Gastrocnemius medialis (tissue), 4 donors: ENCODE measurements around the gene CDH1. TPM values are rescaled to one million over a fixed set of nuclear protein-coding genes. Genes with fewer than 3 reads are reported as not detected.
"Not testable (repeated sequence)": the region's sequence is repeated elsewhere in the genome, so short reads cannot be mapped to it uniquely, and the experiment has no call there.

ENCODE experiments used
- ATAC-seq, 2 donors: fragments of 150-250 bp; one replicate each; pipeline ENCODE4 v1.9.1; 2016
- DNase-seq, 2 donors: peaks; one replicate each; pipeline ENCODE4 v3.0.0-alpha.2; 2019
- H3K27ac ChIP-seq, 4 donors: fragments of 200-600 bp; sonication (generic); 1 replicate in 1 of 4; 2 replicates in 3 of 4; pipeline ENCODE4 v1.5.1; 2016 to 2018; ENCODE audit warnings: mild to moderate bottlenecking in 2 of 4, moderate library complexity in 1 of 4
- H3K27me3 ChIP-seq, 3 donors: fragments of 200-600 bp; sonication (generic) in 2 of 3; 1 replicate in 1 of 3; 2 replicates in 2 of 3; pipeline versions ENCODE4 v1.5.1 to v1.6.0; 2016 to 2019; ENCODE audit warnings: mild to moderate bottlenecking in 1 of 3, moderate library complexity in 1 of 3
- H3K36me3 ChIP-seq, 2 donors: fragments of 200-600 bp; sonication (generic) in 1 of 2; one replicate each; pipeline ENCODE4 v1.5.1; 2017 to 2018
- H3K4me1 ChIP-seq, 2 donors: fragments of 200-600 bp; sonication (generic) in 1 of 2; one replicate each; pipeline ENCODE4 v1.5.1; 2016 to 2017; ENCODE audit warnings: mild to moderate bottlenecking in 2 of 2
- H3K4me3 ChIP-seq, 4 donors: fragments of 200-600 bp; sonication (generic) in 3 of 4; 1 replicate in 1 of 4; 2 replicates in 3 of 4; pipeline ENCODE4 v1.5.1; 2016 to 2019; ENCODE audit warnings: mild to moderate bottlenecking in 2 of 4
- H3K9me3 ChIP-seq, 3 donors: fragments of 200-600 bp; sonication (generic) in 2 of 3; 1 replicate in 1 of 3; 2 replicates in 2 of 3; pipeline ENCODE4 v1.5.1; 2016 to 2019
- POLR2A ChIP-seq, 2 donors: fragments of 450-650 bp; IDR thresholded peaks; one replicate each; pipeline ENCODE4 v1.6.1; 2017; ENCODE audit warnings: antibody characterized with exemption in 2 of 2, mild to moderate bottlenecking in 2 of 2, moderate library complexity in 2 of 2
- in situ Hi-C, 4 donors: fragments of 200-750 bp; cut with MboI; loops; one replicate each; pipeline versions ENCODE4 v1.15.0 to v1.8.0; 2017; ENCODE audit warnings: low sequenced_read_pairs in 4 of 4
- intact Hi-C: fragments of 100-400 bp; cut with DNase I; formaldehyde crosslinking; loops from one replicate; pipeline ENCODE4 v1.15.1; 2023; ENCODE audit warnings: low total_unique reads
- total RNA-seq, 4 donors: library from RNA; depleted of rRNA; stranded (reverse); fragments of >200 nt; gene quantifications; one replicate each; pipeline versions ENCODE4 v1.1.0 to v1.2.3, GENCODE V29; 2016
- TF ChIP-seq, protein P1 (sequence below), 5 experiments: fragments of 450-650 bp in 3 of 5; fragments of 200-600 bp in 2 of 5; sonication (generic) in 2 of 5; IDR thresholded peaks in 4 of 5; conservative IDR thresholded peaks in 1 of 5; 1 replicate in 4 of 5; 2 replicates in 1 of 5; pipeline ENCODE4 v1.5.1; 2016 to 2019; ENCODE audit warnings: antibody characterized with exemption in 5 of 5, mild to moderate bottlenecking in 3 of 5, moderate library complexity in 3 of 5

CDH1 gene
- total RNA-seq, 4 donors from 2014 or later = 0.20 to 1.3 (median 0.20) TPM; not detected in 1

DNA sequence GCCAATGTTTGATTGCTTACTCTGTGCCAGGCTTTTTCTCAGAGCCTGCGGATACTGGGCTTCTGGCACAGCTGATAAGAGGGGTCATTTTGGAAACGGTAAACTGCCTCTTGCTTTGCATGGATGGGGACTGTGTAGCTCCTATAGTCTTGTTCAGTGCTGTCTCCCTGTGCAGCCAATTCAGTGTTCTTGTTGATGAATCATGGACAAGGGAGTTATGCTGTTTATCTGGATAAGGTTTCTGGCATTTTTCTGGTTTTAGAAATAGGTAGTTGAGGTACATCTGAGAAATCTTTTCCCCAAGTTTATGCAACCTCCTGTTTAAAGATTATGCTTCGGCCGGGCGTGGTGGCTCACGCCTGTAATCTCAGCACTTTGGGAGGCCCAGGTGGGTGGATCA is 89.6 kb downstream of the CDH1 start:
- ATAC-seq = no peak
- H3K27ac ChIP-seq = no peak overlapping the region
- no peak overlapping the region for H3K4me3 ChIP-seq
- H3K4me1 ChIP-seq = no peaks in the 10 kb centered on the region
- TF ChIP-seq, protein P1, sequence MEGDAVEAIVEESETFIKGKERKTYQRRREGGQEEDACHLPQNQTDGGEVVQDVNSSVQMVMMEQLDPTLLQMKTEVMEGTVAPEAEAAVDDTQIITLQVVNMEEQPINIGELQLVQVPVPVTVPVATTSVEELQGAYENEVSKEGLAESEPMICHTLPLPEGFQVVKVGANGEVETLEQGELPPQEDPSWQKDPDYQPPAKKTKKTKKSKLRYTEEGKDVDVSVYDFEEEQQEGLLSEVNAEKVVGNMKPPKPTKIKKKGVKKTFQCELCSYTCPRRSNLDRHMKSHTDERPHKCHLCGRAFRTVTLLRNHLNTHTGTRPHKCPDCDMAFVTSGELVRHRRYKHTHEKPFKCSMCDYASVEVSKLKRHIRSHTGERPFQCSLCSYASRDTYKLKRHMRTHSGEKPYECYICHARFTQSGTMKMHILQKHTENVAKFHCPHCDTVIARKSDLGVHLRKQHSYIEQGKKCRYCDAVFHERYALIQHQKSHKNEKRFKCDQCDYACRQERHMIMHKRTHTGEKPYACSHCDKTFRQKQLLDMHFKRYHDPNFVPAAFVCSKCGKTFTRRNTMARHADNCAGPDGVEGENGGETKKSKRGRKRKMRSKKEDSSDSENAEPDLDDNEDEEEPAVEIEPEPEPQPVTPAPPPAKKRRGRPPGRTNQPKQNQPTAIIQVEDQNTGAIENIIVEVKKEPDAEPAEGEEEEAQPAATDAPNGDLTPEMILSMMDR (IDR thresholded peaks at IDR 0.05 in 4 of 5, conservative IDR thresholded peaks at IDR 0.05 in 1 of 5) = no peak
- no peak for TF ChIP-seq POLR2A (IDR thresholded peaks at IDR 0.05)
- H3K36me3 ChIP-seq = no peaks in the 10 kb centered on the region
- intact Hi-C loops (no loop called here), in situ Hi-C loops (loop anchor here in 1 of 4 donors (25.0 kb wide), 1 partner anchor 289 kb away; the partner anchor contains the start of gene ZFP90)
- DNase-seq = no peak
- H3K9me3 ChIP-seq = no peaks in the 10 kb centered on the region
- no peaks in the 10 kb centered on the region for H3K27me3 ChIP-seq

GRCh38 chr16:68833251-68833650 is 96.2 kb downstream of the CDH1 start:
- in situ Hi-C loops = loop anchor here in 1 of 4 donors (25.0 kb wide), 1 partner anchor 296 kb away; the partner anchor contains the start of gene ZFP90
- intact Hi-C loops = no loop called here

GRCh38 chr16:68834550-68834949 is 97.5 kb downstream of the CDH1 start:
- TF ChIP-seq POLR2A (IDR thresholded peaks at IDR 0.05) = no peak
- TF ChIP-seq, protein P1 (IDR thresholded peaks at IDR 0.05 in 4 of 5, conservative IDR thresholded peaks at IDR 0.05 in 1 of 5) = no peak
- ATAC-seq (no peak), DNase-seq (no peak)
- Histone ChIP-seq H3K4me1 (no peaks in the 10 kb centered on the region), H3K27ac (no peak overlapping the region), H3K4me3 (no peak overlapping the region), H3K36me3 (no peaks in the 10 kb centered on the region), H3K27me3 (no peaks in the 10 kb centered on the region), H3K9me3 (no peaks in the 10 kb centered on the region)
- intact Hi-C loops = no loop called here
- in situ Hi-C loops = loop anchor here in 1 of 4 donors (25.0 kb wide), 1 partner anchor 297 kb away; the partner anchor contains the start of gene ZFP90

More at GRCh38 chr16:68833251-68833650, 96.2 kb downstream of the CDH1 start:
- no peak for TF ChIP-seq POLR2A (IDR thresholded peaks at IDR 0.05)
- TF ChIP-seq, protein P1 (IDR thresholded peaks at IDR 0.05 in 4 of 5, conservative IDR thresholded peaks at IDR 0.05 in 1 of 5) = no peak
- no peaks in the 10 kb centered on the region for H3K27me3 ChIP-seq
- DNase-seq = no peak
- no peaks in the 10 kb centered on the region for H3K36me3 ChIP-seq
- no peaks in the 10 kb centered on the region for H3K9me3 ChIP-seq
- no peak for ATAC-seq
- no peak overlapping the region for H3K27ac ChIP-seq
- no peak overlapping the region for H3K4me3 ChIP-seq
- no peaks in the 10 kb centered on the region for H3K4me1 ChIP-seq

DNA sequence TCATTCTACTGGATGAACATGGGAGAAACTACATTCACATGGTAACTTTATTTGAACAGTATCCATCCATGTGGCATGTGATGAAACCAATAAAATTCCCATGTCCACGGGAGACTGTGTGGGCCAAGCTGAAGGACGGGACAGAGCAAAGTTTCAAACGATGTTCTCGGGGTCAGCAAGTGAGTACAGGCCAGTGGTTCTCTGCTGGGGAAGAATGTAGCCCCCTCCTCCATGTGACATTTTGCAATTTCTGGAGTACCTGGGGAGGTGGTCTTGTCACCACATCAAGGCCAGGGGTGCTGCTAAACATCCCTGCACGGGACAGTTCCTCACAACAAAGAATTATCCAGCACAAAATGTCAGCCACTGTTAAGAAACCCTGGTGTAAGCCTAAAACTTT is 98.9 kb downstream of the CDH1 start:
- no peak overlapping the region for H3K4me3 ChIP-seq
- no peaks in the 10 kb centered on the region for H3K36me3 ChIP-seq
- H3K4me1 ChIP-seq = no peaks in the 10 kb centered on the region
- H3K9me3 ChIP-seq = no peaks in the 10 kb centered on the region
- intact Hi-C loops = no loop called here
- no peak overlapping the region for H3K27ac ChIP-seq
- TF ChIP-seq, protein P1 (IDR thresholded peaks at IDR 0.05 in 4 of 5, conservative IDR thresholded peaks at IDR 0.05 in 1 of 5) = no peak
- TF ChIP-seq POLR2A (IDR thresholded peaks at IDR 0.05) = no peak
- no peaks in the 10 kb centered on the region for H3K27me3 ChIP-seq
- in situ Hi-C loops = loop anchor here in 1 of 4 donors (25.0 kb wide), 1 partner anchor 299 kb away; the partner anchor contains the start of gene ZFP90
- DNase-seq (no peak), ATAC-seq (no peak)

DNA sequence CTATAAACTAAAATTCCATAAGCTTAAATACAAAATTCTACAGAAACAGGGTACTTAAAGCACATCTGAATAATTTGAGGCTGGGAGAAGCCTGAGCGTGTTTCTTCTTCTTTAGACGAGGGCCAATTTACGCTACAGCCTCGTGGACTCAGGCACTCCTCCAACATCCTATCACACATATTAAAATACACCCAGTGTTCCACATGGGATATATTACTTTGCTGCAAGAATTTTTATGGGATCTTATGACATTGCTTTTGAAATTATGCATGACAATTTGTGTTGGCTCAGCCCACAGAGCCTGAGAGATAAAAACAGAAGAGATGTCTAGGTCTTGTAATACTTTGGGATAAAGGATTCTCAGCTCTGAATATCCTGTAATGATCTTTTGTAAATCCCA is 102.7 kb downstream of the CDH1 start:
- no peak overlapping the region for H3K4me3 ChIP-seq
- no peaks in the 10 kb centered on the region for H3K36me3 ChIP-seq
- DNase-seq = no peak
- in situ Hi-C loops = loop anchor here in 2 of 4 donors (10.0 to 25.0 kb wide), 2 partner anchors 303 to 315 kb away; partner anchors contain the start of gene ZFP90 (in 1 of the 2)
- peaks cover 5 to 9% of the 10 kb centered on the region in 2 donors for H3K4me1 ChIP-seq
- intact Hi-C loops = no loop called here
- H3K9me3 ChIP-seq = no peaks in the 10 kb centered on the region
- no peak for ATAC-seq
- H3K27ac ChIP-seq = no peak overlapping the region
- TF ChIP-seq, protein P1 (IDR thresholded peaks at IDR 0.05 in 4 of 5, conservative IDR thresholded peaks at IDR 0.05 in 1 of 5) = no peak
- no peak for TF ChIP-seq POLR2A (IDR thresholded peaks at IDR 0.05)
- H3K27me3 ChIP-seq = no peaks in the 10 kb centered on the region

GRCh38 chr16:68842964-68843481 is 105.9 kb downstream of the CDH1 start:
- Histone ChIP-seq H3K4me3 (peak overlapping the region; percentile 76 to 99 (median 90)), H3K27ac (peak overlapping the region; percentile 86 to 95 (median 90))
- not testable (repeated sequence) for H3K36me3 ChIP-seq, DNase-seq, H3K9me3 ChIP-seq, H3K27me3 ChIP-seq, H3K4me1 ChIP-seq
- peak in 1 of 2 donors; percentile 12 for ATAC-seq
- in situ Hi-C loops = loop anchor here in 2 of 4 donors (10.0 to 25.0 kb wide), 2 partner anchors 306 to 318 kb away; partner anchors contain the start of gene ZFP90 (in 1 of the 2)
- intact Hi-C loops = loop anchor here (2.0 kb wide), 1 partner anchor 314 kb away; no protein-coding TSS in a partner anchor
